Peyer's patch (tissue), 4 donors: Measurements from ENCODE around the gene POLK.

Experiments
- POLR2A ChIP-seq, 2 donors: fragments of 450-650 bp; IDR thresholded peaks; one replicate each; pipeline ENCODE4 v1.5.1; 2017; ENCODE audit warnings: antibody characterized with exemption in 2 of 2, mild to moderate bottlenecking in 2 of 2, moderate library complexity in 2 of 2
- TF ChIP-seq, protein P1 (sequence below), 6 experiments: fragments of 450-650 bp in 4 of 6; fragments of 200-600 bp in 2 of 6; sonication (generic) in 1 of 6; IDR thresholded peaks; one replicate each; pipeline ENCODE4 v1.5.1; 2017 to 2019; ENCODE audit warnings: antibody characterized with exemption in 6 of 6, mild to moderate bottlenecking in 3 of 6, moderate library complexity in 1 of 6

DNA sequence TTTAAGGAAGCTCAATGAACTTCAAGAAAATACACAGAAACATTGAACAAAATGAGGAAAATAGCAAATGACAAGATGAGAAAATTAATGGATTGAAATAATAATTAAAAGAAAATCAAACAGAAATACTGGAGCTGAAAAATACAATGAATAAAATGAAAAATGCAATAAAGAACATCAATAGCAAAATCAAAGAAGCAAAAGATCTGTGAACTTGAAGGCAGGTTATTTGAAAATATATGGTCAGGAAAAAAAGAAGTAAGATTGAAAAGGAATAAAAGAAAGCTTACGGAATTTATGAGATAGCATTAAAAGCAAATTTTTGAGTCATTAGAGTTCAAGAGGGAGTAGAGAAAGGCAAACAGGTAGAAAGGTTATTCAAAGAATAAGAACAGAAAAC lies 42.7 kb upstream of the POLK start:
- TF ChIP-seq, protein P1, sequence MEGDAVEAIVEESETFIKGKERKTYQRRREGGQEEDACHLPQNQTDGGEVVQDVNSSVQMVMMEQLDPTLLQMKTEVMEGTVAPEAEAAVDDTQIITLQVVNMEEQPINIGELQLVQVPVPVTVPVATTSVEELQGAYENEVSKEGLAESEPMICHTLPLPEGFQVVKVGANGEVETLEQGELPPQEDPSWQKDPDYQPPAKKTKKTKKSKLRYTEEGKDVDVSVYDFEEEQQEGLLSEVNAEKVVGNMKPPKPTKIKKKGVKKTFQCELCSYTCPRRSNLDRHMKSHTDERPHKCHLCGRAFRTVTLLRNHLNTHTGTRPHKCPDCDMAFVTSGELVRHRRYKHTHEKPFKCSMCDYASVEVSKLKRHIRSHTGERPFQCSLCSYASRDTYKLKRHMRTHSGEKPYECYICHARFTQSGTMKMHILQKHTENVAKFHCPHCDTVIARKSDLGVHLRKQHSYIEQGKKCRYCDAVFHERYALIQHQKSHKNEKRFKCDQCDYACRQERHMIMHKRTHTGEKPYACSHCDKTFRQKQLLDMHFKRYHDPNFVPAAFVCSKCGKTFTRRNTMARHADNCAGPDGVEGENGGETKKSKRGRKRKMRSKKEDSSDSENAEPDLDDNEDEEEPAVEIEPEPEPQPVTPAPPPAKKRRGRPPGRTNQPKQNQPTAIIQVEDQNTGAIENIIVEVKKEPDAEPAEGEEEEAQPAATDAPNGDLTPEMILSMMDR (IDR thresholded peaks at IDR 0.05), result no peak
- TF ChIP-seq POLR2A (IDR thresholded peaks at IDR 0.05), result no peak
